ENCODE results near the gene SNAP23.

SNAP23 gene

GRCh38 chr15:42558739-42559138 is 63.3 kb downstream of the SNAP23 start:
- no peak overlapping the region for H3K4me3 Mint-ChIP-seq
- ATAC-seq (ENCODE audit: low read depth) (no peak), DNase-seq (ENCODE audit: low spot score in 2 of 2) (no peak)
- H3K9me3 Mint-ChIP-seq: no peaks in the 10 kb centered on the region
- peaks cover 6% of the 10 kb centered on the region for H3K4me1 Mint-ChIP-seq
- no peak overlapping the region for H3K27ac Mint-ChIP-seq
- no peaks in the 10 kb centered on the region for H3K27me3 Mint-ChIP-seq
- H3K36me3 Mint-ChIP-seq: peaks cover 7% of the 10 kb centered on the region

GRCh38 chr15:42575188-42576039 is 80.0 kb downstream of the SNAP23 start, which contains the start of gene STARD9:
Gene STARD9 (plus strand): TSS chr15:42575606. CDS start chr15:42575716, 110 bp downstream.
- Mint-ChIP-seq H3K27me3 (no peaks in the 10 kb centered on the region), H3K36me3 (no peaks in the 10 kb centered on the region), H3K27ac (peak within 1 kb of the TSS; percentile 58), H3K4me3 (peak within 1 kb of the TSS; percentile 91), H3K9me3 (no peaks in the 10 kb centered on the region), H3K4me1 (peaks cover 18% of the 10 kb centered on the region)
- peak; percentile 86 for ATAC-seq (ENCODE audit: low read depth)
- peak; percentile 96 to 97 for DNase-seq (ENCODE audit: low spot score in 2 of 2)

GRCh38 chr15:42576040-42576594 is 80.7 kb downstream of the SNAP23 start:
- Mint-ChIP-seq H3K4me1 (peaks cover 23% of the 10 kb centered on the region), H3K9me3 (no peaks in the 10 kb centered on the region), H3K27ac (peak overlapping the region; percentile 58), H3K4me3 (peak overlapping the region; percentile 91), H3K36me3 (no peaks in the 10 kb centered on the region), H3K27me3 (no peaks in the 10 kb centered on the region)
- ATAC-seq (ENCODE audit: low read depth): no peak
- DNase-seq (ENCODE audit: low spot score in 2 of 2): no peak

GRCh38 chr15:42576776-42577175 is 81.3 kb downstream of the SNAP23 start:
- Mint-ChIP-seq H3K9me3 (no peaks in the 10 kb centered on the region), H3K4me3 (peak overlapping the region; percentile 91), H3K4me1 (peaks cover 26% of the 10 kb centered on the region), H3K36me3 (no peaks in the 10 kb centered on the region), H3K27ac (no peak overlapping the region), H3K27me3 (no peaks in the 10 kb centered on the region)
- no peak for DNase-seq (ENCODE audit: low spot score in 2 of 2)
- no peak for ATAC-seq (ENCODE audit: low read depth)

- Mint-ChIP-seq H3K4me1 (peaks cover 27% of the 10 kb centered on the region), H3K9me3 (no peaks in the 10 kb centered on the region), H3K27me3 (no peaks in the 10 kb centered on the region), H3K36me3 (no peaks in the 10 kb centered on the region), H3K4me3 (no peak overlapping the region), H3K27ac (no peak overlapping the region)
- no peak for DNase-seq (ENCODE audit: low spot score in 2 of 2)
- no peak for ATAC-seq (ENCODE audit: low read depth)
Measured at GRCh38 chr15:42577514-42578031, 82.1 kb downstream of the SNAP23 start.

- no peaks in the 10 kb centered on the region for H3K27me3 Mint-ChIP-seq
- no peaks in the 10 kb centered on the region for H3K36me3 Mint-ChIP-seq
- H3K9me3 Mint-ChIP-seq: no peaks in the 10 kb centered on the region
- no peak overlapping the region for H3K4me3 Mint-ChIP-seq
- no peak for ATAC-seq (ENCODE audit: low read depth)
- no peak overlapping the region for H3K27ac Mint-ChIP-seq
- H3K4me1 Mint-ChIP-seq: peaks cover 30% of the 10 kb centered on the region
- no peak for DNase-seq (ENCODE audit: low spot score in 2 of 2)
Measured at GRCh38 chr15:42578984-42579537, 83.6 kb downstream of the SNAP23 start.

GRCh38 chr15:42581272-42581730 is 85.9 kb downstream of the SNAP23 start:
- Mint-ChIP-seq H3K27me3 (no peaks in the 10 kb centered on the region), H3K27ac (peak overlapping the region; percentile 69), H3K9me3 (no peaks in the 10 kb centered on the region), H3K36me3 (no peaks in the 10 kb centered on the region), H3K4me1 (peaks cover 22% of the 10 kb centered on the region), H3K4me3 (peak overlapping the region; percentile 90)
- DNase-seq (ENCODE audit: low spot score in 2 of 2) (peak; percentile 60 to 65), ATAC-seq (ENCODE audit: low read depth) (peak; percentile 99)

Data from memory B cell (primary cell).